ENCODE measurements around the gene C17orf78.

GRCh38 chr17:37388266-37388665, 12.5 kb downstream of the C17orf78 start:
- TF ChIP-seq CTCF (tag by site-specific recombination; IDR thresholded peaks at IDR 0.05) (no peak), ZNF530 (tag by site-specific recombination; IDR thresholded peaks at IDR 0.05; ENCODE audit: low read depth) (no peak)
